Lower lobe of right lung (tissue), 2 donors: Measurements from ENCODE around the gene HACE1. TPM values are rescaled to one million over a fixed set of nuclear protein-coding genes. Genes with fewer than 3 reads are reported as not detected.
A peak's percentile ranks its signal among the peaks of the same experiment; 100 is the strongest.

ENCODE experiments used
- ATAC-seq, 2 donors: fragments of 200-7000 bp; cut with Tn5 transposase; one replicate each; pipeline ENCODE4 v1.9.1; 2020 to 2022; ENCODE audit warnings: mild to moderate bottlenecking in 2 of 2, moderate library complexity in 2 of 2
- DNase-seq: peaks from one replicate; pipeline ENCODE4 v3.0.0-alpha.2; 2020
- H3K27ac ChIP-seq: fragments of 200-600 bp; one replicate; pipeline ENCODE4 v1.8.0; 2022
- H3K27me3 ChIP-seq: fragments of 200-600 bp; one replicate; pipeline ENCODE4 v1.8.0; 2022; ENCODE audit warnings: low read depth
- H3K36me3 ChIP-seq: fragments of 200-600 bp; one replicate; pipeline ENCODE4 v1.8.0; 2022; ENCODE audit warnings: mild to moderate bottlenecking
- H3K4me1 ChIP-seq: fragments of 200-600 bp; one replicate; pipeline ENCODE4 v1.8.0; 2022
- H3K4me3 ChIP-seq: fragments of 200-600 bp; one replicate; pipeline ENCODE4 v1.8.0; 2022; ENCODE audit warnings: mild to moderate bottlenecking
- H3K9me3 ChIP-seq: fragments of 200-600 bp; one replicate; pipeline ENCODE4 v1.8.0; 2022
- intact Hi-C: fragments of 100-400 bp; cut with DNase I; formaldehyde crosslinking; loops from one replicate; pipeline ENCODE4 v1.11.0; 2022
- total RNA-seq: library from RNA; stranded (reverse); fragmentation: NEBNext Ultra II Directional; extraction: Animal tissue kit (Norgen Biotek cat#: 25700); gene quantifications from one replicate; pipeline ENCODE4 v1.2.1, GENCODE V29; 2021
- TF ChIP-seq, protein P1 (sequence below): fragments of 200-600 bp; IDR thresholded peaks from one replicate; pipeline ENCODE4 v1.8.0; 2022; ENCODE audit warnings: antibody characterized with exemption, mild to moderate bottlenecking
- donor health status: DM: no; HTN: yes; CAD: no; lungs with severe emphysema.

Gene HACE1
- total RNA-seq, 1 donor from 2014 or later, result 11.5 TPM

- Histone ChIP-seq H3K4me1 (no peaks in the 10 kb centered on the region), H3K27me3 (peaks cover 5% of the 10 kb centered on the region), H3K9me3 (no peaks in the 10 kb centered on the region), H3K27ac (no peak overlapping the region), H3K4me3 (no peak overlapping the region), H3K36me3 (no peaks in the 10 kb centered on the region)
- TF ChIP-seq, protein P1, sequence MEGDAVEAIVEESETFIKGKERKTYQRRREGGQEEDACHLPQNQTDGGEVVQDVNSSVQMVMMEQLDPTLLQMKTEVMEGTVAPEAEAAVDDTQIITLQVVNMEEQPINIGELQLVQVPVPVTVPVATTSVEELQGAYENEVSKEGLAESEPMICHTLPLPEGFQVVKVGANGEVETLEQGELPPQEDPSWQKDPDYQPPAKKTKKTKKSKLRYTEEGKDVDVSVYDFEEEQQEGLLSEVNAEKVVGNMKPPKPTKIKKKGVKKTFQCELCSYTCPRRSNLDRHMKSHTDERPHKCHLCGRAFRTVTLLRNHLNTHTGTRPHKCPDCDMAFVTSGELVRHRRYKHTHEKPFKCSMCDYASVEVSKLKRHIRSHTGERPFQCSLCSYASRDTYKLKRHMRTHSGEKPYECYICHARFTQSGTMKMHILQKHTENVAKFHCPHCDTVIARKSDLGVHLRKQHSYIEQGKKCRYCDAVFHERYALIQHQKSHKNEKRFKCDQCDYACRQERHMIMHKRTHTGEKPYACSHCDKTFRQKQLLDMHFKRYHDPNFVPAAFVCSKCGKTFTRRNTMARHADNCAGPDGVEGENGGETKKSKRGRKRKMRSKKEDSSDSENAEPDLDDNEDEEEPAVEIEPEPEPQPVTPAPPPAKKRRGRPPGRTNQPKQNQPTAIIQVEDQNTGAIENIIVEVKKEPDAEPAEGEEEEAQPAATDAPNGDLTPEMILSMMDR, result no peak
- intact Hi-C loops, result no loop called here
- ATAC-seq (no peak), DNase-seq (no peak)
Measured at GRCh38 chr6:104888066-104888465, 28.3 kb upstream of the HACE1 start.

DNA sequence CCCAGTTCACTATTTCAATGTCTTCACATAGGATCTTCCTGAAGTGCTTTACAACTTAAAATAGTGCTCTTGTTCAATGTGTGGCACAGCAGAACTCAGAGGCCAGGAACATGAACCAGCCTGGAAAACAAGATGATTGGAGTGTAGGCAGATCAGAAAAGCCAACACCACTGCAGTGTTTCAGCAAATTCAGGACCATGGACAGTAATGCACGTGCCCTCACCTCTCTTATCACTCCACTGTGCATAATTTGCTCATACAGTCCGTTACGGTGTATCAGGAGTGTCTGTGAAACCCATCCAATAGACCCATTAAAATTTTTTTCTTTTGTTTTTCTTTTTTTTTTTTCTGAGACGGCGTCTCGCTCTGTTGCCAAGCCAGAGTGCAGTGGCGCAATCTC is 27.6 kb upstream of the HACE1 start:
- Histone ChIP-seq H3K9me3 (no peaks in the 10 kb centered on the region), H3K27me3 (peaks cover 5% of the 10 kb centered on the region), H3K36me3 (no peaks in the 10 kb centered on the region), H3K4me3 (no peak overlapping the region), H3K27ac (no peak overlapping the region), H3K4me1 (no peaks in the 10 kb centered on the region)
- ATAC-seq (peak in 1 of 2 donors; percentile 52), DNase-seq (no peak)
- intact Hi-C loops, result no loop called here
- TF ChIP-seq, protein P1, result no peak

DNA sequence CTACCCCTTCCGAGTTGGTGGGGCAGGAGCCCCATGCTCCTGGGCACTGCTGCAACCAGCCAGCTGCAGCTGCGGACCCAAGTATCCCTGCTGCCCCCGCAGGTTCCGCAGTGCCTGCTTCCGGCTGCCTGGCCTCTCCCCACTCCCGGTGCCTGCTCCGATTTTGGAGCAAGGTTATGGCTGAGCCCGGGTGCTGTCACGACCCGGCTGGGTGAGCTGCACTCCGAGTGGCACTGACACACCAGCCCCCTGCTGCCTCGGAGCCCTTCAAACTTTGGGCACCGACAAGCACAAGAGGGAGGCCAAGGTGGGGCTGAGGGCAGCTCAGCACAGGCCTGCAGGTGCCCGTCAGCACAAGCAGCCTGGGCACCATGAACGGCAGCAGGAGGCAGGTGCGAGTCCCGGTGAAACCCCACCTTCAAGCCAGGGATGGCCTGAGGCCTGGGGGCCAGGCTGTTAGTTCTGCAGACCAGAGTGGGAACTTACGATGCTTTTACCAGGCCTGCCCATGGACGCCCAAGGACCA is 25.9 kb upstream of the HACE1 start:
- ATAC-seq, result peak in 1 of 2 donors; percentile 37
- Histone ChIP-seq H3K36me3 (no peaks in the 10 kb centered on the region), H3K4me3 (no peak overlapping the region), H3K4me1 (no peaks in the 10 kb centered on the region), H3K27ac (no peak overlapping the region), H3K9me3 (no peaks in the 10 kb centered on the region), H3K27me3 (peaks cover 5% of the 10 kb centered on the region)
- intact Hi-C loops, result no loop called here
- DNase-seq, result no peak
- TF ChIP-seq, protein P1, result no peak

DNA sequence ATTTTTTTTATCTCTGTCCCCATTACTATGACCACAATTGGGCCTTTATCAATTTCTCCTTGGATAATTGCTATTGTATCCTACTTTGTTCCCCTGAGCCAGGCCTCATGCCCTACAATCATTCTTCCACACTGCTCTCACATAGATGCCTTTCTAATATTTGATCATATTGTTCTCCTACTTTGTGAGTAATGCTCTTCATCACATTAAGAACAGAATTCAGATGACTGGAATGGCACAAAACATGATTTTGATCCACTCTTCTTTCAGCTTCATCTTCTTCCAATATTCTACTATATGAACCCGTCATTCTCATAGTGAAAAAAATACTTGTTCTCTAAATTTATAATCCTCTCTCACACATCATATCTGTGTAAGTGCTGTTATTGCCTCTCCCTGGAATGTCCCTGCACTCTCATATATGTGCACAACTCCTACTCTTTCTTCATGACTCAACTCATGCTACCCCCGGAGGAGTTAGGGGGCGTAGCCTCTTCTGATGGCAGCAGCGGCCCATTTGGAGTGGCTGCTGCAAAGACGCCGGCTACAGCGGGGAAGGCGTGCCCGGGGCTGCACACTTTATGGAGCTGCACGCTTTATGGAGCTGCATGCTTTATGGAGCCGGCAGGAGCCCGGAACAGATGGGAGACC is 25.3 kb upstream of the HACE1 start:
- Histone ChIP-seq H3K9me3 (no peaks in the 10 kb centered on the region), H3K4me3 (no peak overlapping the region), H3K27ac (no peak overlapping the region), H3K27me3 (peaks cover 5% of the 10 kb centered on the region), H3K36me3 (no peaks in the 10 kb centered on the region), H3K4me1 (no peaks in the 10 kb centered on the region)
- DNase-seq (no peak), ATAC-seq (no peak)
- intact Hi-C loops, result no loop called here
- TF ChIP-seq, protein P1, result no peak

DNA sequence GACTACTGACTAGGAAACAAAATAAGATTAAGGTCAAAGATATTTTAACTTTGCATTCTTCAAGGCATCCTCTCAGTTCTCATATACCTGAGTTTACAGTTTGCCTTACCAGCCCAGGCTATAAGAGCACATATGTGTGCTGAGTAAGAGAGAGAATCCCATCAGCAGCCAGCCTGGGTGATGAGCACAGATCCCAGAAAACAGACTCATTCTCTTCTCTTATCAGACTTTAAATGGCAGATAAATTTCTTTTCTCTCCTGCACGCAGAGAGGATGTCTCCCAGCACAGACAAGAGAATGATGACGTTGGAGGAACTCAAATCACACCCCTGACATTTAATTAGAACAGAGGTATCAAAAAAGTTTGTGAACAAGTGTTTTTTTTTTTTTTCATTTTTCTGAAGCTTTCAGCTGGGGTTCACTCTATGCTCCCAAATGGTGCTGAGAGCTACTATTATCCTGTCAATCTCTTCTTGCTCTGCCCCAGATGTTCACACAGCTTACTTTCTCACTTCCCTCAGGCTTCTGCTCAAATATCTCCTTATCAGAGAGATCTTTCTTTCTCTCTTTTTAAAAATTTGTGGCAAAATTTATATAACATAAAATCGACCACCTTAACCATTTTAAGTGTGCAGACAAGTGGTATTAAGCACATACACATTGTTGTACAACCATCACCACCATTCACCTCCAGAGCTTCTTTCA is 22.4 kb upstream of the HACE1 start:
- ATAC-seq (no peak), DNase-seq (no peak)
- Histone ChIP-seq H3K9me3 (no peaks in the 10 kb centered on the region), H3K27ac (no peak overlapping the region), H3K36me3 (no peaks in the 10 kb centered on the region), H3K4me1 (no peaks in the 10 kb centered on the region), H3K4me3 (no peak overlapping the region), H3K27me3 (peaks cover 5% of the 10 kb centered on the region)
- intact Hi-C loops, result no loop called here
- TF ChIP-seq, protein P1, result no peak
